ENCODE measurements around the gene RCE1.

The RCE1 gene

GRCh38 chr11:66888282-66888681 lies 45.0 kb downstream of the RCE1 start:
- POLR2A ChIA-PET = no interaction called here
- no peaks in the 10 kb centered on the region for H3K4me1 ChIP-seq (ENCODE audit: control insufficient read depth, insufficient read depth, low read length)

GRCh38 chr11:66889960-66890359 lies 46.7 kb downstream of the RCE1 start:
- CTCF ChIA-PET = interaction anchor here (0.6 kb wide), 1 partner anchor 187 kb away, joined by 4 read pairs; no protein-coding TSS in a partner anchor
- POLR2A ChIA-PET = no interaction called here

More at GRCh38 chr11:66888282-66888681, 45.0 kb downstream of the RCE1 start:
- H3K36me3 ChIP-seq (ENCODE audit: control insufficient read depth in 2 of 2, insufficient read depth in 1 of 2, low read length in 2 of 2) = no peaks in the 10 kb centered on the region
- CTCF ChIA-PET = no interaction called here
- no peak overlapping the region for H3K27ac ChIP-seq (ENCODE audit: extremely low read depth, low read depth, low read length)
- H3K9me3 ChIP-seq (ENCODE audit: control insufficient read depth, insufficient read depth, low read depth, low read length) = no peaks in the 10 kb centered on the region
- no peak overlapping the region for H3K4me3 ChIP-seq (ENCODE audit: low read depth, low read length)
- no peak for TF ChIP-seq ZNF747 (tag by site-specific recombination; IDR thresholded peaks at IDR 0.05)
- no peak for TF ChIP-seq ZNF10 (tag by site-specific recombination; IDR thresholded peaks at IDR 0.05)
- peak; percentile 53 for TF ChIP-seq GLIS1 (tag by site-specific recombination; IDR thresholded peaks at IDR 0.05)

GRCh38 chr11:66891851-66892660 lies 48.8 kb downstream of the RCE1 start:
- Histone ChIP-seq H3K4me3 (ENCODE audit: low read depth, low read length) (no peak overlapping the region), H3K27ac (ENCODE audit: extremely low read depth, low read depth, low read length) (no peak overlapping the region), H3K36me3 (ENCODE audit: control insufficient read depth in 2 of 2, insufficient read depth in 1 of 2, low read length in 2 of 2) (no peaks in the 10 kb centered on the region), H3K9me3 (ENCODE audit: control insufficient read depth, insufficient read depth, low read depth, low read length) (no peaks in the 10 kb centered on the region), H3K4me1 (ENCODE audit: control insufficient read depth, insufficient read depth, low read length) (no peaks in the 10 kb centered on the region)
- CTCF ChIA-PET = interaction anchor here (0.6 to 1.3 kb wide), 4 partner anchors 9 to 61 kb away, joined by 3 to 5 read pairs (median 3); no protein-coding TSS in a partner anchor
- POLR2A ChIA-PET = no interaction called here
- TF ChIP-seq INSM2 (tag by site-specific recombination; IDR thresholded peaks at IDR 0.05) (peak; percentile 59; the same call in 1 of the 2 replicates), ZFP3 (tag by site-specific recombination; IDR thresholded peaks at IDR 0.05; ENCODE audit: low read depth) (no peak), ZFP37 (tag by site-specific recombination; IDR thresholded peaks at IDR 0.05) (0 out of 2 replicates have a peak, but pooled peaks have one; percentile 55), ZNF629 (tag by site-specific recombination; IDR thresholded peaks at IDR 0.05) (peak; percentile 68), SP7 (tag by site-specific recombination; IDR thresholded peaks at IDR 0.05) (peak; percentile 58), ZNF600 (tag by site-specific recombination; IDR thresholded peaks at IDR 0.05) (peak; percentile 99), KLF17 (tag by site-specific recombination; IDR thresholded peaks at IDR 0.05) (0 out of 2 replicates have a peak, but pooled peaks have one; percentile 21), ZEB2 (tag by site-specific recombination; IDR thresholded peaks at IDR 0.05) (0 out of 2 replicates have a peak, but pooled peaks have one; percentile 45), ZBTB10 (tag by site-specific recombination; IDR thresholded peaks at IDR 0.05) (no peak), ZNF18 (tag by site-specific recombination; IDR thresholded peaks at IDR 0.05) (no peak), ZNF366 (tag by site-specific recombination; conservative IDR thresholded peaks at IDR 0.05) (0 out of 2 replicates have a peak, but pooled peaks have one; percentile 20), SCRT2 (tag by site-specific recombination; IDR thresholded peaks at IDR 0.05) (peak; percentile 99), HIC1 (tag by site-specific recombination; IDR thresholded peaks at IDR 0.05) (peak; percentile 65; the same call in 1 of the 2 replicates), PBX3 (CRISPR knock-in tag; IDR thresholded peaks at IDR 0.05) (no peak), ZNF138 (tag by site-specific recombination; IDR thresholded peaks at IDR 0.05; ENCODE audit: borderline replicate concordance) (no peak), ZNF660 (tag by site-specific recombination; IDR thresholded peaks at IDR 0.05) (peak; percentile 78)

More at GRCh38 chr11:66889960-66890359, 46.7 kb downstream of the RCE1 start:
- H3K27ac ChIP-seq (ENCODE audit: extremely low read depth, low read depth, low read length) = no peak overlapping the region
- no peaks in the 10 kb centered on the region for H3K36me3 ChIP-seq (ENCODE audit: control insufficient read depth in 2 of 2, insufficient read depth in 1 of 2, low read length in 2 of 2)
- no peak for TF ChIP-seq ZNF585B (tag by site-specific recombination; IDR thresholded peaks at IDR 0.05)
- TF ChIP-seq ZSCAN16 (tag by site-specific recombination; IDR thresholded peaks at IDR 0.05) = peak; percentile 84
- H3K4me1 ChIP-seq (ENCODE audit: control insufficient read depth, insufficient read depth, low read length) = no peaks in the 10 kb centered on the region
- H3K4me3 ChIP-seq (ENCODE audit: low read depth, low read length) = no peak overlapping the region
- H3K9me3 ChIP-seq (ENCODE audit: control insufficient read depth, insufficient read depth, low read depth, low read length) = no peaks in the 10 kb centered on the region
